ENCODE results near the gene KLK2.

The KLK2 gene

GRCh38 chr19:50873056-50873455, at the start of gene KLK2:
KLK2 (plus strand) TSS chr19:50873439; CDS start chr19:50873474, 35 bp downstream.
- H3K4me3 ChIP-seq (ENCODE audit: low read depth, low read length) = no peak within 1 kb of the TSS
- no peak for DNase-seq (ENCODE audit: low read depth)
- TF ChIP-seq, protein P1, sequence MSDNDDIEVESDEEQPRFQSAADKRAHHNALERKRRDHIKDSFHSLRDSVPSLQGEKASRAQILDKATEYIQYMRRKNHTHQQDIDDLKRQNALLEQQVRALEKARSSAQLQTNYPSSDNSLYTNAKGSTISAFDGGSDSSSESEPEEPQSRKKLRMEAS (IDR thresholded peaks at IDR 0.05; ENCODE audit: low read depth, low read length) = no peak
- TF ChIP-seq, protein P2, sequence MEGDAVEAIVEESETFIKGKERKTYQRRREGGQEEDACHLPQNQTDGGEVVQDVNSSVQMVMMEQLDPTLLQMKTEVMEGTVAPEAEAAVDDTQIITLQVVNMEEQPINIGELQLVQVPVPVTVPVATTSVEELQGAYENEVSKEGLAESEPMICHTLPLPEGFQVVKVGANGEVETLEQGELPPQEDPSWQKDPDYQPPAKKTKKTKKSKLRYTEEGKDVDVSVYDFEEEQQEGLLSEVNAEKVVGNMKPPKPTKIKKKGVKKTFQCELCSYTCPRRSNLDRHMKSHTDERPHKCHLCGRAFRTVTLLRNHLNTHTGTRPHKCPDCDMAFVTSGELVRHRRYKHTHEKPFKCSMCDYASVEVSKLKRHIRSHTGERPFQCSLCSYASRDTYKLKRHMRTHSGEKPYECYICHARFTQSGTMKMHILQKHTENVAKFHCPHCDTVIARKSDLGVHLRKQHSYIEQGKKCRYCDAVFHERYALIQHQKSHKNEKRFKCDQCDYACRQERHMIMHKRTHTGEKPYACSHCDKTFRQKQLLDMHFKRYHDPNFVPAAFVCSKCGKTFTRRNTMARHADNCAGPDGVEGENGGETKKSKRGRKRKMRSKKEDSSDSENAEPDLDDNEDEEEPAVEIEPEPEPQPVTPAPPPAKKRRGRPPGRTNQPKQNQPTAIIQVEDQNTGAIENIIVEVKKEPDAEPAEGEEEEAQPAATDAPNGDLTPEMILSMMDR (IDR thresholded peaks at IDR 0.05; ENCODE audit: low read depth, low read length) = no peak
- TF ChIP-seq POLR2A (IDR thresholded peaks at IDR 0.05; ENCODE audit: extremely low read depth, insufficient read length) = no peak
- no peak for TF ChIP-seq MYC (IDR thresholded peaks at IDR 0.05; ENCODE audit: low read depth, low read length)

GRCh38 chr19:50826492-50827240, 46.6 kb upstream of the KLK2 start:
- no peak overlapping the region for H3K4me3 ChIP-seq (ENCODE audit: low read depth, low read length)
- DNase-seq (ENCODE audit: low read depth) = no peak
- TF ChIP-seq POLR2A (IDR thresholded peaks at IDR 0.05; ENCODE audit: extremely low read depth, insufficient read length) (no peak), MYC (IDR thresholded peaks at IDR 0.05; ENCODE audit: low read depth, low read length) (no peak)
- TF ChIP-seq, protein P1 (IDR thresholded peaks at IDR 0.05; ENCODE audit: low read depth, low read length) = no peak
- TF ChIP-seq, protein P2 (IDR thresholded peaks at IDR 0.05; ENCODE audit: low read depth, low read length) = no peak

DNA sequence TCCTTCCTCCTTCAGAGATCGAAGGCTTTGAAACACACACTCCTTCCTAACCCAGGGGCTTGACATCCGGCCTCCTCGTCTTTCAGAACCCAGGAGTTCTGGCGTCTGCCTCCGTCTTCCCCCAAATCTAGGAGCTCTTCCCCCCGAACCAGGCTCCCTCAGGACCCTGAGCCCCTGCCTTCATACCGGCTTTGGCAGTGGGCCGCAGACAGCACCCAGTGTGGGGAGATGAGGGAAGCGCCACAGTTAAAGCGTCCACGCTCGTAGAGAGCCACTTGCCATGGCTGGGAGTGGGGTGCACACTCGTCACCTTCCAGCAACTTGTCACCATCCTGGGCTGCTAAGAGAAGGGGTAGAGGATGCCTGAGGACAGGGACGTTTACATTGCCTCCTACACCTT, 45.8 kb upstream of the KLK2 start:
- TF ChIP-seq, protein P1 (IDR thresholded peaks at IDR 0.05; ENCODE audit: low read depth, low read length) = no peak
- TF ChIP-seq, protein P2 (IDR thresholded peaks at IDR 0.05; ENCODE audit: low read depth, low read length) = no peak
- TF ChIP-seq POLR2A (IDR thresholded peaks at IDR 0.05; ENCODE audit: extremely low read depth, insufficient read length) (no peak), MYC (IDR thresholded peaks at IDR 0.05; ENCODE audit: low read depth, low read length) (no peak)
- no peak for DNase-seq (ENCODE audit: low read depth)
- no peak overlapping the region for H3K4me3 ChIP-seq (ENCODE audit: low read depth, low read length)

DNA sequence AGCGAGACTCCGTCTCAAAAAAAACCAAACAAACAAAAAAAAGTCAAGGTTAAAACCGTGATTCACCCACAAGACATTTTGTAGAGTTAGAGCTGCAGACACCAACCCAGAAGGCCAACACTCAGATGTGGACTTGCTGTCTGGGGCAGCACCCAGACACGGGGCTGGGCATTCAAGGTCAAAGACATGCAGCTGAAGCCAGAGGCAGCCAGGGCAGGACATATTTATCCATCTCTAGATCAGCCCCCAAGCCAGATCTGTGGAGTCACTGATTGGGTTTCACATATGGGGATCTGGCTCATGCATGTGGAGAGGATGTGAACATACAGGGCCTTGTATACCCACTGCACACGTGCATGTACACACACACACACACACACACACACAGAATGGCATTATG, 43.4 kb upstream of the KLK2 start:
- no peak for TF ChIP-seq MYC (IDR thresholded peaks at IDR 0.05; ENCODE audit: low read depth, low read length)
- TF ChIP-seq POLR2A (IDR thresholded peaks at IDR 0.05; ENCODE audit: extremely low read depth, insufficient read length) = no peak
- TF ChIP-seq, protein P1 (IDR thresholded peaks at IDR 0.05; ENCODE audit: low read depth, low read length) = no peak
- TF ChIP-seq, protein P2 (IDR thresholded peaks at IDR 0.05; ENCODE audit: low read depth, low read length) = no peak
- DNase-seq (ENCODE audit: low read depth) = no peak
- H3K4me3 ChIP-seq (ENCODE audit: low read depth, low read length) = no peak overlapping the region

- DNase-seq (ENCODE audit: low read depth) = no peak
- TF ChIP-seq MYC (IDR thresholded peaks at IDR 0.05; ENCODE audit: low read depth, low read length) (no peak), POLR2A (IDR thresholded peaks at IDR 0.05; ENCODE audit: extremely low read depth, insufficient read length) (no peak)
- TF ChIP-seq, protein P2 (IDR thresholded peaks at IDR 0.05; ENCODE audit: low read depth, low read length) = no peak
- TF ChIP-seq, protein P1 (IDR thresholded peaks at IDR 0.05; ENCODE audit: low read depth, low read length) = no peak
- no peak overlapping the region for H3K4me3 ChIP-seq (ENCODE audit: low read depth, low read length)
Measured at GRCh38 chr19:50830266-50831025, 42.8 kb upstream of the KLK2 start.

All from NB4 (cell line).